Astrocyte of the cerebellum (primary cell): ENCODE measurements around the gene KCMF1.

Experiments
- DNase-seq: peaks from one replicate; pipeline ENCODE4 v3.0.0-alpha.2; 2011; ENCODE audit warnings: low read depth
- H3K4me3 ChIP-seq: 2 replicates; pipeline ENCODE4 v1.5.1; 2011; ENCODE audit warnings: mild to moderate bottlenecking, low read depth, low read length, moderate library complexity
- in situ Hi-C: cut with HindIII; loops from 2 replicates; pipeline ENCODE4 v1.10.0; 2017; ENCODE audit warnings: low sequenced_read_pairs
- TF ChIP-seq, protein P1 (sequence below): IDR thresholded peaks from 2 replicates; pipeline ENCODE4 v1.5.1; 2012; ENCODE audit warnings: low read length, low read depth, moderate library complexity, mild to moderate bottlenecking; ENCODE audit errors: missing control alignments

KCMF1 gene

DNA sequence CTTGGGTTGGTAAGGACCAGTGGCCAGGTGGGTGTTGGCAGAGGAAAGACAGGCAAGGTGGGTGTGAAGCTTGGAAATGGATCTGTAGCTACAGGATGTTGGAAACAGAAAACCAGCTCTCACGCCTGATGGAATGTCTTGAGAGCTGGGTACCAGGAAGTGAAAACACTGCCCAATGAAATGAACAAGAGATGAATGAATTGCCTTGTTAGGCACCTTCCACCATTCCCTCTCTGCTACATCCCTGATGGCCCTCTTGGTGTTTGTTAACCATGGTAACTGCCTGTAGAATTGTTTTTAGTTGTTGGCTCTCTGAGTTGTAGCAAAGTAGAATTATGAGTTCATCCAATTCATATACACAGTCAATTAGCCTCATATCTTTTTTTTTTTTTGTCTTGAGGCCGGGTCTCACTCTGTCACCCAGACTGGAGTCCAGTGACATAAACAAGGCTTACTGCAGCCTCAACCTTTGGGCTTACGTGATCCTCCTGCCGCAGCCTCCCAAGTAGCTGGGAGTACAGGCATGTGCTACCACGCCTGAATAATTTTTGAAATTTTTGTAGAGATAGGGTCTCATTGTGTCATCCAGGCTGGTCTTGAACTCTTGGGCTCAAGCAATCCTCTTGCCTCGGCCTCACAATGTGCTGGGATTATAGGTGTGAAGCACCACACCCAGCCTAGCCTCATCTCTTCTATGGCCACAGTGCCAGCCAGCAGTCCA, 9.5 kb downstream of the KCMF1 start:
- in situ Hi-C loops: no loop called here
- TF ChIP-seq, protein P1, sequence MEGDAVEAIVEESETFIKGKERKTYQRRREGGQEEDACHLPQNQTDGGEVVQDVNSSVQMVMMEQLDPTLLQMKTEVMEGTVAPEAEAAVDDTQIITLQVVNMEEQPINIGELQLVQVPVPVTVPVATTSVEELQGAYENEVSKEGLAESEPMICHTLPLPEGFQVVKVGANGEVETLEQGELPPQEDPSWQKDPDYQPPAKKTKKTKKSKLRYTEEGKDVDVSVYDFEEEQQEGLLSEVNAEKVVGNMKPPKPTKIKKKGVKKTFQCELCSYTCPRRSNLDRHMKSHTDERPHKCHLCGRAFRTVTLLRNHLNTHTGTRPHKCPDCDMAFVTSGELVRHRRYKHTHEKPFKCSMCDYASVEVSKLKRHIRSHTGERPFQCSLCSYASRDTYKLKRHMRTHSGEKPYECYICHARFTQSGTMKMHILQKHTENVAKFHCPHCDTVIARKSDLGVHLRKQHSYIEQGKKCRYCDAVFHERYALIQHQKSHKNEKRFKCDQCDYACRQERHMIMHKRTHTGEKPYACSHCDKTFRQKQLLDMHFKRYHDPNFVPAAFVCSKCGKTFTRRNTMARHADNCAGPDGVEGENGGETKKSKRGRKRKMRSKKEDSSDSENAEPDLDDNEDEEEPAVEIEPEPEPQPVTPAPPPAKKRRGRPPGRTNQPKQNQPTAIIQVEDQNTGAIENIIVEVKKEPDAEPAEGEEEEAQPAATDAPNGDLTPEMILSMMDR: no peak
- H3K4me3 ChIP-seq: no peak overlapping the region
- DNase-seq: no peak

DNA sequence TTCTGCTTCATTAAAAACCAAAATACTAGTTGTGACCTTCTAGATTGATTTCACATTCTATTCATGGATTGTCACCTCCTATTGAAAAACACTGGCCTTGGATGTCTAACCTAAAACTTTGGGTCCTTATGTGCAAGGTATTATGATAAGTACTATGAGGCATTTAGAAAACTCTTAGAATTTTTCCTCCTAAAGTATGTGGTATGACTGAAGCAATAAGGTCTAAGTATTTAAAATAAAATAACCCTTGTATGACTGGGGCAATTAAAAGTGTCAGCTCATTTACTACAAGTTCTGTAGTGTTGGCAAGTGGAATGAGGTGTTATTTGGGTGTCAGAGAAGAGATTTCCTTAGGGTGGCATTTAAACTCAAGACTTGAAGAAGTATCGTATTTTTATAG, 15.1 kb downstream of the KCMF1 start:
- no peak overlapping the region for H3K4me3 ChIP-seq
- DNase-seq: no peak
- in situ Hi-C loops: no loop called here
- TF ChIP-seq, protein P1: no peak

DNA sequence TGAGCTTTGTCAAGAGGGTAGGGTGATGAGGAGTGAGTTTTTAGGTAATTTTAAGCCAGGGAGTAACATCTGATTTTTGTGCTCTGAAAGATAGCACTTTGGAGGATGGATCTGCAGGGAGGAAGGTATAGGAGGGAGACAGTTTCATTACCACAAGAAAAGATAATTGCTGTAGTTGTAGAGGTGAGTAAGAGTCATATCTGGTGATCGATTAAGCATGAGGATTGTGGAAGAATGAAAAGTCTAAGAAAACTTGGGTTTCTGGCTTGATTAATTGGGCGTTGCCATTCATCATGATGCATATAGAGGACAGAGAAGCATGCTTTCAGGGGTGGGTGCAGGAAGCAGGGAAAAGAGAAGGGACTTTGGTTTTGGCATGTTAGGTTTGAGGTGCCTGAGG, 18.5 kb downstream of the KCMF1 start:
- in situ Hi-C loops: no loop called here
- TF ChIP-seq, protein P1: no peak
- no peak for DNase-seq
- no peak overlapping the region for H3K4me3 ChIP-seq

DNA sequence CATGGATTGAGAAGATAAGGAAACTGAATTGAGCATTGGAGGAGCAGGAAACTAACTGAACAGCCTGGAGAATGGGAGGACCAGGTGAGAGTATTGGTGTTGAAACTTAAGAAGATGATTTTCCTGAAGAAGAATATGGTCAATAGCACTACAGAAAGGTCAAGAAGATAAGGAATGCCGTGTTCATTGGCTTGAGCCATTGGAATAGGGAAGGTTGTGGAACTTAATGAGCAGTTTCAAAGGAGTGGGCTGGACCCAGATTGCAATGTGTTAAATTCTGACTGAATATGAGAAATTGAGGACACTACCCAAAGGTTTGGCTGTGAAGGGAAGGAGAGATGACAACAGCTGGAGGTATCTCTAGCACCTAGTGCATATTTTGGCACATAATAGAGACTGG, 19.0 kb downstream of the KCMF1 start:
- H3K4me3 ChIP-seq: no peak overlapping the region
- TF ChIP-seq, protein P1: no peak
- no peak for DNase-seq
- in situ Hi-C loops: no loop called here

DNA sequence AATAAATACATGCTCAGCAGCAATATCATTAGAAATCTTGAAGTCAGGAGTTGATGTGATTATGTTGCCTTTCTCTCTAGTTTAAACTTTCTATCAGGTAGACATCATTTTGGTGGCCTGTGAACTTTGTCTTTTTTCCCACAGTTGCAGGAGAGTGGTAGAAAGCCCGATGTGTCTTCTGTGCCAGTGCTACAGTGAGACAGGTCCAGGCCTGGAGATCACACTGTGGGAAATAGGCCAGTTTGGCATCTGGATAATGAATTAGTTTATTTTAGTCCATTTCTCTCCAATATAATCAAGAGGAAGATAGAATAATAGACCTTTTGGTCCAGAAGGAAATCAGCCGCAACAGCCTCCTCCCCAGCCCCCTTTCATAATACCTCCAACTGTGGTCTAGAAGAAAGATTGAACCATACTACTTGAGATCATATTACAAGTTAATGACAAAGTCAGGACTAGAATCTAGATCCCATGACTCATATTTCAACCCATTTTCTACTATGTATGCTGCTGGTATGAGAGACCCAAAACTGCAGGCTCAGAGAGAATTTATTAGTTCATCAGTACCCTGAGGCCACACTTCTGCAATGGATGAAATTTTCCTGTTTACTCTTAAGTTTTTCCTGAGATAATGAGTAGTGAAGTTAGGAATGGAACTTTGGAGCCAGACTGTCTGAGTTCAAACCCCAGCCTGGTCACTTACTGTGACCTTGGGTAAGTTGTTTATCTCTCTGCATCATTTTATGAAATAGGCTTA, 20.6 kb downstream of the KCMF1 start:
- DNase-seq: no peak
- TF ChIP-seq, protein P1: no peak
- no peak overlapping the region for H3K4me3 ChIP-seq
- in situ Hi-C loops: no loop called here

DNA sequence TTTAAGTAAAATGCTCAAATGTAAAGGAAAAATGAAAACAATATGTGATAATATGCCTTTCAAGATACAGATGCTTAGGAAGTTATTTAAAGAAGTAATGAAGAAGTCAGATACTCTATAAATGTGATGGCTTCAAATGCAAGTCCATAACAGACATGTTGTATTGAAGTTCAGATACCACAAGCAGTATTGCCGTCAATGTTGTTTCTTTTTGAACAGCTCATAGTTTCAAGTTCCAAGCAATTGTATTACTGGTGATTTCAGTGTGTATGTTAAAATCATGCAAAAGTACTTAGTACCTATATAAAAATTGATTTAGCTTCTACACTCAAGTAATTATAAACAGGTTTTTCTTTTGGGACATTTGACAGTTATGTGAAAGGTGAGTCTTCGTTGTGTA, 24.9 kb downstream of the KCMF1 start:
- TF ChIP-seq, protein P1: no peak
- no peak for DNase-seq
- H3K4me3 ChIP-seq: no peak overlapping the region
- in situ Hi-C loops: no loop called here
